K562 (cell line): Measurements from ENCODE around the gene UTP14A. TPM values are rescaled to one million over a fixed set of nuclear protein-coding genes. Genes with fewer than 3 reads are reported as not detected.

Experiments
- ARID1B ChIP-seq: fragments of 450-650 bp; IDR thresholded peaks from 2 replicates; pipeline ENCODE4 v1.6.1; 2016; ENCODE audit warnings: antibody characterized with exemption, mild to moderate bottlenecking, inconsistent platforms
- CBFA2T2 ChIP-seq: fragments of 450-650 bp; conservative IDR thresholded peaks from 2 replicates; pipeline ENCODE4 v1.6.1; 2017; ENCODE audit warnings: mild to moderate bottlenecking
- CXXC5 ChIP-seq: fragments of 250-450 bp; sonication (Bioruptor Pico); IDR thresholded peaks from 2 replicates; pipeline ENCODE4 v1.8.0; 2022; ENCODE audit warnings: inconsistent platforms, mild to moderate bottlenecking, moderate library complexity
- GTF2E2 ChIP-seq: fragments of 200-800 bp; sonication (Bioruptor generic); IDR thresholded peaks from 2 replicates; pipeline ENCODE4 v1.6.1; 2016; ENCODE audit warnings: missing genetic modification characterization, missing compliant biosample characterization
- HNRNPH1 ChIP-seq: fragments of 200-400 bp; formaldehyde crosslinking; optimal IDR thresholded peaks from 2 replicates; pipeline ENCODE3; 2017; ENCODE audit warnings: low read depth, mild to moderate bottlenecking, low read length, moderate library complexity
- KDM5B ChIP-seq: fragments of 200-600 bp; sonication (generic); IDR thresholded peaks from 2 replicates; pipeline ENCODE4 v1.6.1; 2012; ENCODE audit warnings: low read depth, mild to moderate bottlenecking, moderate library complexity, low read length, control low read depth, inconsistent platforms; ENCODE audit not compliant: insufficient replicate concordance
- KLF13 ChIP-seq: fragments of 450-650 bp; IDR thresholded peaks from 2 replicates; pipeline ENCODE4 v1.6.1; 2016; ENCODE audit warnings: missing genetic modification characterization, low read depth, mild to moderate bottlenecking, missing compliant biosample characterization, moderate library complexity, borderline replicate concordance
- L3MBTL2 ChIP-seq: fragments of 450-650 bp; IDR thresholded peaks from 2 replicates; pipeline ENCODE4 v1.6.1; 2016; ENCODE audit warnings: mild to moderate bottlenecking, moderate library complexity
- MTA3 ChIP-seq: fragments of 450-650 bp; formaldehyde crosslinking; IDR thresholded peaks from 2 replicates; pipeline ENCODE4 v1.6.1; 2017; ENCODE audit warnings: mild to moderate bottlenecking, borderline replicate concordance
- MTF1 ChIP-seq: fragments of 250-450 bp; sonication (Bioruptor Pico); IDR thresholded peaks from 2 replicates; pipeline ENCODE4 v1.9.0; 2021; ENCODE audit warnings: moderate library complexity, mild to moderate bottlenecking, inconsistent platforms, borderline replicate concordance
- NONO ChIP-seq, 2 experiments: fragments of 200-400 bp in 1 of 2; fragments of 450-650 bp in 1 of 2; formaldehyde crosslinking in 1 of 2; IDR thresholded peaks; 2 replicates each; pipeline ENCODE4 v1.6.1; 2017; ENCODE audit warnings: low read depth in 2 of 2, mild to moderate bottlenecking in 2 of 2, moderate library complexity in 2 of 2, low read length in 1 of 2
- PCBP1 ChIP-seq: fragments of 200-400 bp; formaldehyde crosslinking; IDR thresholded peaks from 2 replicates; pipeline ENCODE4 v1.6.1; 2018; ENCODE audit warnings: mild to moderate bottlenecking, low read depth, low read length; ENCODE audit not compliant: poor library complexity, severe bottlenecking
- SETDB1 ChIP-seq: IDR thresholded peaks from one replicate; pipeline ENCODE4 v1.6.1; 2012; ENCODE audit warnings: low read length, control low read depth, inconsistent platforms
- SMAD4 ChIP-seq: fragments of 250-450 bp; sonication (Bioruptor Pico); conservative IDR thresholded peaks from 2 replicates; pipeline ENCODE4 v1.8.0; 2021; ENCODE audit warnings: inconsistent platforms, mild to moderate bottlenecking, moderate library complexity
- SMARCE1 ChIP-seq: fragments of 450-650 bp; IDR thresholded peaks from 2 replicates; pipeline ENCODE4 v1.7.1; 2016; ENCODE audit warnings: mild to moderate bottlenecking
- SRF ChIP-seq, 2 experiments: fragments of 250-450, 450-650 bp in 1 of 2; sonication (Bioruptor Pico) in 1 of 2; sonication (generic) in 1 of 2; formaldehyde crosslinking; IDR thresholded peaks; 2 replicates each; pipeline versions ENCODE4 v1.5.0 to v1.5.1; 2020 to 2022; ENCODE audit warnings: mild to moderate bottlenecking in 1 of 2, missing genetic modification reagents in 1 of 2
- TRIM24 ChIP-seq, 2 experiments: fragments of 450-650 bp; IDR thresholded peaks; 2 replicates each; pipeline ENCODE4 v1.6.1; 2016
- ZNF408 ChIP-seq: fragments of 250-450 bp; sonication (Bioruptor Pico); IDR thresholded peaks from 2 replicates; pipeline ENCODE4 v1.4.0; 2020; ENCODE audit warnings: low read depth, mild to moderate bottlenecking, moderate library complexity
- polyA plus RNA-seq, 8 experiments: library from polyadenylated mRNA; depleted of rRNA in 4 of 8; stranded (reverse) in 5 of 8; unstranded in 3 of 8; fragments of >200 nt; fragmentation: Nextera tagmentation in 2 of 8; fragmentation: Illumina TruSeq in 1 of 8; extraction: Ambion mirVana in 2 of 8; extraction: Trizol in 1 of 8; gene quantifications; 2 replicates each; pipeline versions ENCODE4 v1.2.1 to v1.2.3, GENCODE V29; 2011 to 2014; ENCODE audit warnings: inconsistent platforms in 1 of 8, missing spikeins in 1 of 8
- total RNA-seq, 7 experiments: library from RNA; depleted of rRNA in 6 of 7; stranded (reverse); fragments of >200 nt in 6 of 7; fragmentation: Illumina TruSeq in 2 of 7; extraction: Trizol in 2 of 7; gene quantifications; 2 replicates each; pipeline versions ENCODE4 v1.2.1 to v1.2.3, GENCODE V29; 2011 to 2021; ENCODE audit warnings: low replicate concordance in 1 of 7
- TF ChIP-seq, protein P1 (sequence below): fragments of 250-450 bp; sonication (Bioruptor Pico); IDR thresholded peaks from 2 replicates; pipeline ENCODE4 v1.8.0; 2021; ENCODE audit warnings: borderline replicate concordance, mild to moderate bottlenecking, moderate library complexity; ENCODE audit not compliant: poor library complexity, severe bottlenecking
- TF ChIP-seq, protein P2 (sequence below): sonication (generic); IDR thresholded peaks from 2 replicates; pipeline ENCODE4 v1.6.1; 2016
- TF ChIP-seq, protein P3 (sequence below): sonication (generic); formaldehyde crosslinking; IDR thresholded peaks from 2 replicates; pipeline ENCODE4 v1.8.1; 2022; ENCODE audit warnings: missing genetic modification reagents

Gene UTP14A
- total and polyA plus RNA-seq, 9 of the 15 experiments (the other 6 are each of a cell fraction or from before 2014, with no cell fraction given) = 30.5 to 91.0 (median 64.1) TPM

DNA sequence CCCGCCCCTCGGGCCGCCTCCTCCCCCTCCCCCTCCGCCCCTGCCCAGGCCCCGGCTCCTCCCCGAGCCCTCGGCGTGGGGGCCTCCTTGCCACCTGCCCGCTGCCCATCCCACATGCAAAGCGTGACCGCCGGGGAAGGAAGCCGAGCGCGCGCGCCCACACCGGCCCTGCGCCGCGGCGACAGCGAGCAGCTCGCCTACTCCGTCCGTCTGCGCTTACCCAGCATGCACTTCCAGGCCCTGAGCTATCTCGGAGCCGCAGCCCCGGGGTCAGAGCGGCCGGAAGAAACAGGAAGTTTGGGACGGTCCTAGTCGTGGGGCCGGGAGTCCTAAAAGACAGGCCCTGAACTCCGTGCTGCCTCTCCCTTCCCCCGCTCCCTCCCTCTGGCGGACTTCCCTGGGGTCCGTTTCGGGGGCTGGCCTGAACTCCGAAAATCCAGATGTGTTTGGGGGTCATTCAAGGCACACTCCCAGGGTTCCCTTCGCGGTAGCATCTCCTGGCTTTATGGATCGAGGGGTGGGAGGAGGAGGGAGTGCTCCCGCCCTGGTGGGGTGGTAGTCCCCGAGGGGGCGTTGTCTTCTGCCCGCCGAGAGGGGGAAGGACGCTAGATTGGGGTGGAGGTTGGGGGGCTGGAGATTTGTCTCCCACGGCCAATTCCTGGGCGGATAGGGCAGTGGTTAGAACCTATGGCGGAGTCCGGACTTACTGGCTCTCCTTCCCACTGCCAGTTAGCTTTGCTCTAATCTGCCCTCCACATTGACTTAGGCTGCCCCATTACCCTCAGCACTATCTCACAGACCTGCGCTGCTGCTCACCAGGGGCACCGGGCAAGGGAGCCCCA, 51.5 kb downstream of the UTP14A start (continued):
- TF ChIP-seq, protein P1, sequence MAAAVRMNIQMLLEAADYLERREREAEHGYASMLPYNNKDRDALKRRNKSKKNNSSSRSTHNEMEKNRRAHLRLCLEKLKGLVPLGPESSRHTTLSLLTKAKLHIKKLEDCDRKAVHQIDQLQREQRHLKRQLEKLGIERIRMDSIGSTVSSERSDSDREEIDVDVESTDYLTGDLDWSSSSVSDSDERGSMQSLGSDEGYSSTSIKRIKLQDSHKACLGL (CRISPR knock-in tag) = no peak
- TF ChIP-seq HNRNPH1 (no peak), SRF (CRISPR knock-in tag; IDR thresholded peaks at IDR 0.05) (no peak), GTF2E2 (tag) (peak; percentile 72; the same call in 1 of the 2 replicates), TRIM24 (IDR thresholded peaks at IDR 0.05) (peak in 1 of 2 experiments; percentile 31; a peak in 1 of 4 replicates), ARID1B (peak; percentile 81), CXXC5 (CRISPR knock-in tag) (peak; percentile 78), KDM5B (peak; percentile 77), L3MBTL2 (peak; percentile 72), SMARCE1 (peak; percentile 69), MTF1 (CRISPR knock-in tag) (no peak), MTA3 (peak; percentile 73; the same call in 1 of the 2 replicates), NONO (IDR thresholded peaks at IDR 0.05; ENCODE audit: low read depth in 2 of 2, low read length in 1 of 2) (peak; percentile 31 to 35; a peak in 1 of 4 replicates), CBFA2T2 (peak; percentile 32; the same call in 1 of the 2 replicates), SETDB1 (no peak), KLF13 (tag) (0 out of 2 replicates have a peak, but pooled peaks have one; percentile 14), ZNF408 (CRISPR knock-in tag) (no peak), SMAD4 (CRISPR knock-in tag) (peak; percentile 72; the same call in 1 of the 2 replicates), PCBP1 (no peak)
- TF ChIP-seq, protein P2, sequence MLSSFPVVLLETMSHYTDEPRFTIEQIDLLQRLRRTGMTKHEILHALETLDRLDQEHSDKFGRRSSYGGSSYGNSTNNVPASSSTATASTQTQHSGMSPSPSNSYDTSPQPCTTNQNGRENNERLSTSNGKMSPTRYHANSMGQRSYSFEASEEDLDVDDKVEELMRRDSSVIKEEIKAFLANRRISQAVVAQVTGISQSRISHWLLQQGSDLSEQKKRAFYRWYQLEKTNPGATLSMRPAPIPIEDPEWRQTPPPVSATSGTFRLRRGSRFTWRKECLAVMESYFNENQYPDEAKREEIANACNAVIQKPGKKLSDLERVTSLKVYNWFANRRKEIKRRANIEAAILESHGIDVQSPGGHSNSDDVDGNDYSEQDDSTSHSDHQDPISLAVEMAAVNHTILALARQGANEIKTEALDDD = no peak
- TF ChIP-seq, protein P3, sequence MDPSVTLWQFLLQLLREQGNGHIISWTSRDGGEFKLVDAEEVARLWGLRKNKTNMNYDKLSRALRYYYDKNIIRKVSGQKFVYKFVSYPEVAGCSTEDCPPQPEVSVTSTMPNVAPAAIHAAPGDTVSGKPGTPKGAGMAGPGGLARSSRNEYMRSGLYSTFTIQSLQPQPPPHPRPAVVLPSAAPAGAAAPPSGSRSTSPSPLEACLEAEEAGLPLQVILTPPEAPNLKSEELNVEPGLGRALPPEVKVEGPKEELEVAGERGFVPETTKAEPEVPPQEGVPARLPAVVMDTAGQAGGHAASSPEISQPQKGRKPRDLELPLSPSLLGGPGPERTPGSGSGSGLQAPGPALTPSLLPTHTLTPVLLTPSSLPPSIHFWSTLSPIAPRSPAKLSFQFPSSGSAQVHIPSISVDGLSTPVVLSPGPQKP (CRISPR knock-in tag) = no peak
